Ectodermal cell (in vitro differentiated cells): Measurements from ENCODE around the gene F12.

Source experiments
- H3K27ac ChIP-seq: 2 replicates; pipeline ENCODE4 v1.7.0; 2013; ENCODE audit warnings: mild to moderate bottlenecking, low read depth, low read length; ENCODE audit not compliant: insufficient read depth, poor library complexity, severe bottlenecking
- H3K27me3 ChIP-seq: 2 replicates; pipeline ENCODE4 v1.7.0; 2013; ENCODE audit warnings: mild to moderate bottlenecking, low read length; ENCODE audit not compliant: insufficient read depth, control insufficient read depth, poor library complexity, severe bottlenecking
- H3K36me3 ChIP-seq: one replicate; pipeline ENCODE4 v1.7.0; 2013; ENCODE audit warnings: low read length; ENCODE audit not compliant: control insufficient read depth, insufficient read depth
- H3K4me1 ChIP-seq: one replicate; pipeline ENCODE4 v1.7.0; 2013; ENCODE audit warnings: low read length; ENCODE audit not compliant: control insufficient read depth, insufficient read depth
- H3K4me3 ChIP-seq: 2 replicates; pipeline ENCODE4 v1.7.0; 2013; ENCODE audit warnings: low read depth, low read length, control low read depth; ENCODE audit not compliant: insufficient read depth
- H3K9me3 ChIP-seq: 2 replicates; pipeline ENCODE4 v1.7.0; 2013; ENCODE audit warnings: mild to moderate bottlenecking, low read length, moderate library complexity; ENCODE audit not compliant: control insufficient read depth
- WGBS, 2 experiments: methylation state at CpG; one replicate each; pipeline ENCODE4 v1.1.7; 2013; ENCODE audit warnings: missing lambda C conversion rate in 2 of 2; 5-methylcytosine and 5-hydroxymethylcytosine counted together

F12 gene

GRCh38 chr5:177373806-177374205, 35.6 kb downstream of the F12 start:
- Histone ChIP-seq H3K27ac (no peak overlapping the region), H3K9me3 (no peaks in the 10 kb centered on the region)

GRCh38 chr5:177372910-177373309, 36.5 kb downstream of the F12 start:
- H3K27me3 ChIP-seq, result peaks cover 7% of the 10 kb centered on the region
- no peak overlapping the region for H3K27ac ChIP-seq
- H3K4me1 ChIP-seq, result peaks cover 5% of the 10 kb centered on the region
- H3K9me3 ChIP-seq, result no peaks in the 10 kb centered on the region
- H3K4me3 ChIP-seq, result no peak overlapping the region
- 78 to 88% methylated on average over 6 of the region's 6 CpGs for WGBS, 2 experiments
- H3K36me3 ChIP-seq, result no peaks in the 10 kb centered on the region

More at GRCh38 chr5:177373806-177374205, 35.6 kb downstream of the F12 start:
- H3K4me1 ChIP-seq, result peaks cover 5% of the 10 kb centered on the region
- WGBS, 2 experiments, result 60 to 63% methylated on average over 6 of the region's 6 CpGs
- no peaks in the 10 kb centered on the region for H3K27me3 ChIP-seq
- no peaks in the 10 kb centered on the region for H3K36me3 ChIP-seq
- H3K4me3 ChIP-seq, result no peak overlapping the region

GRCh38 chr5:177372034-177372896, 37.1 kb downstream of the F12 start:
- WGBS, 2 experiments, result 92 to 93% methylated on average over 12 of the region's 12 CpGs
- Histone ChIP-seq H3K4me3 (no peak overlapping the region), H3K27ac (no peak overlapping the region)

GRCh38 chr5:177371120-177372033, 38.0 kb downstream of the F12 start:
- 56 to 58% methylated on average over 26 of the region's 26 CpGs for WGBS, 2 experiments
- Histone ChIP-seq H3K4me3 (peak overlapping the region; percentile 40), H3K27me3 (peaks cover 14% of the 10 kb centered on the region), H3K9me3 (no peaks in the 10 kb centered on the region), H3K27ac (no peak overlapping the region), H3K36me3 (no peaks in the 10 kb centered on the region), H3K4me1 (peaks cover 13% of the 10 kb centered on the region)

More at GRCh38 chr5:177372034-177372896, 37.1 kb downstream of the F12 start:
- Histone ChIP-seq H3K9me3 (no peaks in the 10 kb centered on the region), H3K36me3 (no peaks in the 10 kb centered on the region), H3K4me1 (peaks cover 11% of the 10 kb centered on the region), H3K27me3 (peaks cover 14% of the 10 kb centered on the region)

- whole genome bisulfite sequencing, 2 experiments, result 6 to 7% methylated on average over 42 of the region's 42 CpGs
- H3K36me3 ChIP-seq, result no peaks in the 10 kb centered on the region
- no peak overlapping the region for H3K27ac ChIP-seq
- H3K4me1 ChIP-seq, result peaks cover 21% of the 10 kb centered on the region
- peak overlapping the region; percentile 40 for H3K4me3 ChIP-seq
- H3K9me3 ChIP-seq, result no peaks in the 10 kb centered on the region
- H3K27me3 ChIP-seq, result peaks cover 14% of the 10 kb centered on the region
Observed at GRCh38 chr5:177370488-177371119, 38.8 kb downstream of the F12 start.

GRCh38 chr5:177369645-177370440, 39.5 kb downstream of the F12 start:
- WGBS, 2 experiments, result 89% methylated on average over 11 of the region's 11 CpGs
- Histone ChIP-seq H3K4me1 (peaks cover 23% of the 10 kb centered on the region), H3K27me3 (peaks cover 14% of the 10 kb centered on the region), H3K27ac (no peak overlapping the region), H3K9me3 (no peaks in the 10 kb centered on the region), H3K36me3 (no peaks in the 10 kb centered on the region), H3K4me3 (no peak overlapping the region)

GRCh38 chr5:177368869-177369644, 40.3 kb downstream of the F12 start:
- Histone ChIP-seq H3K4me3 (no peak overlapping the region), H3K27me3 (peaks cover 22% of the 10 kb centered on the region), H3K27ac (no peak overlapping the region), H3K9me3 (no peaks in the 10 kb centered on the region), H3K4me1 (peaks cover 23% of the 10 kb centered on the region), H3K36me3 (no peaks in the 10 kb centered on the region)
- 75 to 78% methylated on average over 5 of the region's 5 CpGs for WGBS, 2 experiments

GRCh38 chr5:177367981-177368868, 41.1 kb downstream of the F12 start:
- peaks cover 27% of the 10 kb centered on the region for H3K4me1 ChIP-seq
- 94 to 95% methylated on average over 29 of the region's 29 CpGs for WGBS, 2 experiments
- H3K4me3 ChIP-seq, result no peak overlapping the region

More at GRCh38 chr5:177367981-177368868, 41.1 kb downstream of the F12 start:
- Histone ChIP-seq H3K27ac (no peak overlapping the region), H3K27me3 (peaks cover 29% of the 10 kb centered on the region), H3K9me3 (no peaks in the 10 kb centered on the region), H3K36me3 (no peaks in the 10 kb centered on the region)
